ENCODE data around the gene ASPM.
A peak's percentile ranks its signal among the peaks of the same experiment; 100 is the strongest.
"Not testable (repeated sequence)": the region's sequence is repeated elsewhere in the genome, so short reads cannot be mapped to it uniquely, and the experiment has no call there.

Gene ASPM

GRCh38 chr1:197041486-197042353 is 104.7 kb downstream of the ASPM start (continued):
- TF ChIP-seq ZNF248 (tag by site-specific recombination; IDR thresholded peaks at IDR 0.05) (no peak), ZBTB48 (tag by site-specific recombination; IDR thresholded peaks at IDR 0.05) (no peak)

DNA sequence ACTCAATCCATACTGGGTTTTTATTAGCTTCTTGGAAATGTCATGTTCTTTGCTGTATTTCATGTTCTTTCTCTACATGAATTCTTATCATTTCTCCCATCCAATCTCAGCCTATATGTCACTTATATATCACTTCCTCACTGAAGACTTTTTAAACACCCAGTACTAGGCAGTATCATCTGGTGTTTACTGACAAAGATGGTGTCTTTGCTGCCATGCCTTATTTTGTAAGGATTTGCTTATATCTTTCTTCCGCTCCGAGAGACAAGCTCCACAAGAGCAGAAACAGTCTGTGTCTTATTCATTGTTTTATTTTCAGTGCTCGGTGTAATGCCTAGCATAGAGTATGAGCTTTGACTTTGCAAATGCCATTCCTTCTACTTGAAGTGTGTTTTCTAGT is 109.6 kb downstream of the ASPM start:
- Histone ChIP-seq H3K9me3 (ENCODE audit: control insufficient read depth, insufficient read depth, low read depth, low read length) (no peaks in the 10 kb centered on the region), H3K27ac (ENCODE audit: extremely low read depth, low read depth, low read length) (no peak overlapping the region), H3K4me3 (ENCODE audit: low read depth, low read length) (no peak overlapping the region), H3K4me1 (ENCODE audit: control insufficient read depth, insufficient read depth, low read length) (no peaks in the 10 kb centered on the region), H3K36me3 (ENCODE audit: control insufficient read depth in 2 of 2, insufficient read depth in 1 of 2, low read length in 2 of 2) (no peaks in the 10 kb centered on the region)
- POLR2A ChIA-PET, result no interaction called here
- no peak for TF ChIP-seq ZNF830 (tag by site-specific recombination; IDR thresholded peaks at IDR 0.05; ENCODE audit: low read depth)
- no peak for TF ChIP-seq SALL2 (tag by site-specific recombination; IDR thresholded peaks at IDR 0.05; ENCODE audit: borderline replicate concordance)
- TF ChIP-seq ZNF174 (tag by site-specific recombination; IDR thresholded peaks at IDR 0.05), result no peak
- TF ChIP-seq ZNF707 (tag by site-specific recombination; IDR thresholded peaks at IDR 0.05), result no peak
- TF ChIP-seq ZNF670 (tag by site-specific recombination; IDR thresholded peaks at IDR 0.05; ENCODE audit: low read depth), result no peak
- TF ChIP-seq, protein P1, sequence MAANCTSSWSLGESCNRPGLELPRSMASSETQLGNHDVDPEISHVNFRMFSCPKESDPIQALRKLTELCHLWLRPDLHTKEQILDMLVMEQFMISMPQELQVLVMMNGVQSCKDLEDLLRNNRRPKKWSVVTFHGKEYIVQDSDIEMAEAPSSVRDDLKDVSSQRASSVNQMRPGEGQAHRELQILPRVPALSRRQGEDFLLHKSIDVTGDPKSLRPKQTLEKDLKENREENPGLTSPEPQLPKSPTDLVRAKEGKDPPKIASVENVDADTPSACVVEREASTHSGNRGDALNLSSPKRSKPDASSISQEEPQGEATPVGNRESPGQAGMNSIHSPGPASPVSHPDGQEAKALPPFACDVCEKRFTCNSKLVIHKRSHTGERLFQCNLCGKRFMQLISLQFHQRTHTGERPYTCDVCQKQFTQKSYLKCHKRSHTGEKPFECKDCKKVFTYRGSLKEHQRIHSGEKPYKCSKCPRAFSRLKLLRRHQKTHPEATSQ (tag by site-specific recombination; IDR thresholded peaks at IDR 0.05), result no peak
- no peak for TF ChIP-seq ZNF660 (tag by site-specific recombination; IDR thresholded peaks at IDR 0.05)
- TF ChIP-seq, protein P2, sequence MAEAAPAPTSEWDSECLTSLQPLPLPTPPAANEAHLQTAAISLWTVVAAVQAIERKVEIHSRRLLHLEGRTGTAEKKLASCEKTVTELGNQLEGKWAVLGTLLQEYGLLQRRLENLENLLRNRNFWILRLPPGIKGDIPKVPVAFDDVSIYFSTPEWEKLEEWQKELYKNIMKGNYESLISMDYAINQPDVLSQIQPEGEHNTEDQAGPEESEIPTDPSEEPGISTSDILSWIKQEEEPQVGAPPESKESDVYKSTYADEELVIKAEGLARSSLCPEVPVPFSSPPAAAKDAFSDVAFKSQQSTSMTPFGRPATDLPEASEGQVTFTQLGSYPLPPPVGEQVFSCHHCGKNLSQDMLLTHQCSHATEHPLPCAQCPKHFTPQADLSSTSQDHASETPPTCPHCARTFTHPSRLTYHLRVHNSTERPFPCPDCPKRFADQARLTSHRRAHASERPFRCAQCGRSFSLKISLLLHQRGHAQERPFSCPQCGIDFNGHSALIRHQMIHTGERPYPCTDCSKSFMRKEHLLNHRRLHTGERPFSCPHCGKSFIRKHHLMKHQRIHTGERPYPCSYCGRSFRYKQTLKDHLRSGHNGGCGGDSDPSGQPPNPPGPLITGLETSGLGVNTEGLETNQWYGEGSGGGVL (tag by site-specific recombination; IDR thresholded peaks at IDR 0.05), result no peak
- TF ChIP-seq ZNF311 (tag by site-specific recombination; IDR thresholded peaks at IDR 0.05; ENCODE audit: borderline replicate concordance), result no peak
- CTCF ChIA-PET, result interaction anchor here (0.6 to 0.9 kb wide), 2 partner anchors 9 to 33 kb away, joined by 3 read pairs; no protein-coding TSS in a partner anchor

GRCh38 chr1:197034631-197035339 is 111.7 kb downstream of the ASPM start:
- TF ChIP-seq PRDM1 (tag by site-specific recombination; IDR thresholded peaks at IDR 0.05), result peak; percentile 48; the same call in 1 of the 2 replicates
- CTCF ChIA-PET; H3K27ac ChIP-seq (ENCODE audit: extremely low read depth, low read depth, low read length); H3K36me3 ChIP-seq (ENCODE audit: control insufficient read depth in 2 of 2, insufficient read depth in 1 of 2, low read length in 2 of 2); H3K4me1 ChIP-seq (ENCODE audit: control insufficient read depth, insufficient read depth, low read length); H3K9me3 ChIP-seq (ENCODE audit: control insufficient read depth, insufficient read depth, low read depth, low read length); H3K4me3 ChIP-seq (ENCODE audit: low read depth, low read length); POLR2A ChIA-PET: not testable (repeated sequence)

Measured in HEK293 (cell line).